ENCODE results near the gene IFT74. TPM values are rescaled to one million over a fixed set of nuclear protein-coding genes. Genes with fewer than 3 reads are reported as not detected.

Gene IFT74
- total RNA-seq, 1 experiment from 2014 or later = 16.2 TPM

GRCh38 chr9:27047136-27047535, 90.9 kb downstream of the IFT74 start:
- no peak overlapping the region for H3K4me3 Mint-ChIP-seq
- H3T11ph ChIP-seq (ENCODE audit: low read length) = no peak overlapping the region
- no peak for TF ChIP-seq CTCF (conservative IDR thresholded peaks at IDR 0.05)

More at GRCh38 chr9:27047136-27047535, 90.9 kb downstream of the IFT74 start:
- Histone ChIP-seq H3K9ac (ENCODE audit: extremely low read depth, insufficient read length, low read length) (no peak overlapping the region), H2BK12ac (ENCODE audit: insufficient read length, low read depth, low read length) (no peak overlapping the region), H2BK15ac (ENCODE audit: low read depth, low read length) (no peak overlapping the region), H3K23me2 (ENCODE audit: insufficient read length, low read depth, low read length, poor library complexity, severe bottlenecking) (no peaks in the 10 kb centered on the region), H3K9me3 (ENCODE audit: control insufficient read depth, low read depth, low read length) (no peaks in the 10 kb centered on the region), H4K8ac (replicated peaks; ENCODE audit: insufficient read length, low read depth, low read length) (no peak overlapping the region), H3K14ac (ENCODE audit: insufficient read depth, low read length) (no peak overlapping the region), H2AFZ (ENCODE audit: low read length) (no peak overlapping the region), H4K5ac (ENCODE audit: insufficient read length, low read depth, low read length) (no peak overlapping the region), H2BK5ac (ENCODE audit: insufficient read length, low read length) (no peak overlapping the region), H3K27me3 (ENCODE audit: insufficient read depth, low read length) (no peaks in the 10 kb centered on the region), H3K4me1 (ENCODE audit: insufficient read depth, low read length) (no peaks in the 10 kb centered on the region), H4K91ac (ENCODE audit: insufficient read length, low read depth, low read length) (no peak overlapping the region), H2AK5ac (ENCODE audit: insufficient read length, low read length) (no peak overlapping the region), H3K27ac (ENCODE audit: insufficient read length, low read depth, low read length) (no peak overlapping the region), H4K20me1 (ENCODE audit: control insufficient read depth, insufficient read depth, insufficient read length) (no peaks in the 10 kb centered on the region), H3K79me1 (ENCODE audit: insufficient read depth, low read depth, low read length, poor library complexity, severe bottlenecking) (no peaks in the 10 kb centered on the region), H3K4me2 (ENCODE audit: insufficient read depth, insufficient read length, low read length) (no peak overlapping the region), H3K56ac (ENCODE audit: insufficient read length, low read depth, low read length) (no peak overlapping the region), H3K18ac (ENCODE audit: insufficient read length, low read depth, low read length) (no peak overlapping the region), H3K4ac (ENCODE audit: low read depth, low read length) (no peak overlapping the region), H3K23ac (ENCODE audit: insufficient read length, low read depth, low read length) (no peak overlapping the region), H3K79me2 (ENCODE audit: insufficient read depth, low read length) (no peaks in the 10 kb centered on the region), H2BK20ac (ENCODE audit: low read depth, low read length, poor library complexity, severe bottlenecking) (no peak overlapping the region), H2BK120ac (ENCODE audit: low read depth, low read length, poor library complexity, severe bottlenecking) (no peak overlapping the region)
- WGBS (ENCODE audit: extremely low coverage, insufficient read length, low lambda C conversion rate) = no CpG with 5 or more reads among the region's 4 CpGs
- Mint-ChIP-seq H3K27me3 (ENCODE audit: low read depth) (no peaks in the 10 kb centered on the region), H3K27ac (no peak overlapping the region), H3K9me3 (no peaks in the 10 kb centered on the region), H3K4me1 (no peaks in the 10 kb centered on the region), H3K36me3 (ENCODE audit: insufficient read depth in 1 of 3, low read depth in 3 of 3) (no peaks in the 10 kb centered on the region; a peak in 2 of 7 replicates)
- DNase-seq = no peak
